Stimulated activated CD4-positive, alpha-beta T cell treated with anti-CD3 and anti-CD28 coated beads, TNF-alpha, amount 100 ng/mL, for 1 hour (primary cell): ENCODE measurements around the gene SHROOM1.
A peak's percentile ranks its signal among the peaks of the same experiment; 100 is the strongest.
"Not testable (repeated sequence)": the region's sequence is repeated elsewhere in the genome, so short reads cannot be mapped to it uniquely, and the experiment has no call there.

Source experiments
- DNase-seq, 3 donors: peaks; one replicate each; pipeline ENCODE4 v3.0.0-alpha.2; 2020; ENCODE audit warnings: low read depth in 3 of 3, low spot score in 1 of 3

Gene SHROOM1

GRCh38 chr5:132830436-132831094 is at the start of gene SHROOM1:
Gene SHROOM1 (minus strand): TSS chr5:132830647. CDS start chr5:132826140, 4,507 bp downstream.
- no peak for DNase-seq

GRCh38 chr5:132877938-132878337 is 47.5 kb upstream of the SHROOM1 start:
- no peak for DNase-seq

- DNase-seq = no peak
These were observed 47.0 kb upstream of the SHROOM1 start for GRCh38 chr5:132877466-132877865.

- DNase-seq = no peak
These were observed 45.7 kb upstream of the SHROOM1 start for GRCh38 chr5:132876020-132876759.

- no peak for DNase-seq
These were observed 43.5 kb upstream of the SHROOM1 start for GRCh38 chr5:132873930-132874271.

- DNase-seq = no peak
These were observed 42.9 kb upstream of the SHROOM1 start, which contains the start of gene LEAP2 for GRCh38 chr5:132873119-132873929. Gene LEAP2 (plus strand): TSS chr5:132873668. CDS start chr5:132873695, 27 bp downstream.

- DNase-seq = no peak
These were observed 42.3 kb upstream of the SHROOM1 start for GRCh38 chr5:132872788-132873118.

- DNase-seq = no peak
These were observed 41.2 kb upstream of the SHROOM1 start for GRCh38 chr5:132871459-132872284.

GRCh38 chr5:132870801-132871200 is 40.4 kb upstream of the SHROOM1 start:
- DNase-seq = no peak

GRCh38 chr5:132868754-132869153 is 38.3 kb upstream of the SHROOM1 start:
- no peak for DNase-seq

- no peak for DNase-seq
These were observed 36.6 kb upstream of the SHROOM1 start for GRCh38 chr5:132867046-132867451.

- peak; percentile 67 to 80 (median 76) for DNase-seq
These were observed 36.0 kb upstream of the SHROOM1 start, which contains the start of the genes GDF9 and UQCRQ for GRCh38 chr5:132866342-132867045. Gene GDF9 (minus strand): TSS chr5:132866469. CDS start chr5:132864533, 1,936 bp downstream. Gene UQCRQ (plus strand): TSS chr5:132866642. CDS start chr5:132866882, 240 bp downstream.

- no peak for DNase-seq
These were observed 35.4 kb upstream of the SHROOM1 start for GRCh38 chr5:132865668-132866341.

- DNase-seq = no peak
These were observed 30.3 kb upstream of the SHROOM1 start for GRCh38 chr5:132860742-132861141.

GRCh38 chr5:132859889-132860437 is 29.5 kb upstream of the SHROOM1 start:
- DNase-seq = no peak

- DNase-seq = no peak
These were observed 25.6 kb upstream of the SHROOM1 start for GRCh38 chr5:132856011-132856410.

GRCh38 chr5:132854992-132855391 is 24.5 kb upstream of the SHROOM1 start:
- DNase-seq = not testable (repeated sequence)

GRCh38 chr5:132854301-132854700 is 23.9 kb upstream of the SHROOM1 start:
- DNase-seq = no peak

- no peak for DNase-seq
These were observed 23.3 kb upstream of the SHROOM1 start for GRCh38 chr5:132853790-132854189.
